Activated effector memory CD4-positive, alpha-beta T cell treated with anti-CD3 and anti-CD28 coated beads, Interleukin-2, amount 50 U/mL, for 16 hours (primary cell): Measurements from ENCODE around the gene ALCAM.
"Not testable (repeated sequence)": the region's sequence is repeated elsewhere in the genome, so short reads cannot be mapped to it uniquely, and the experiment has no call there.

ENCODE experiments used
- DNase-seq: peaks from one replicate; pipeline ENCODE4 v3.0.0-alpha.2; 2020

Gene ALCAM

GRCh38 chr3:105537371-105538080, 170.8 kb downstream of the ALCAM start:
- DNase-seq, result no peak

GRCh38 chr3:105538483-105538882, 171.8 kb downstream of the ALCAM start:
- no peak for DNase-seq

GRCh38 chr3:105539897-105540296, 173.2 kb downstream of the ALCAM start:
- no peak for DNase-seq

GRCh38 chr3:105542282-105543019, 175.7 kb downstream of the ALCAM start:
- no peak for DNase-seq

GRCh38 chr3:105545051-105545450, 178.3 kb downstream of the ALCAM start:
- no peak for DNase-seq

GRCh38 chr3:105553851-105554250, 187.1 kb downstream of the ALCAM start:
- DNase-seq, result no peak

DNA sequence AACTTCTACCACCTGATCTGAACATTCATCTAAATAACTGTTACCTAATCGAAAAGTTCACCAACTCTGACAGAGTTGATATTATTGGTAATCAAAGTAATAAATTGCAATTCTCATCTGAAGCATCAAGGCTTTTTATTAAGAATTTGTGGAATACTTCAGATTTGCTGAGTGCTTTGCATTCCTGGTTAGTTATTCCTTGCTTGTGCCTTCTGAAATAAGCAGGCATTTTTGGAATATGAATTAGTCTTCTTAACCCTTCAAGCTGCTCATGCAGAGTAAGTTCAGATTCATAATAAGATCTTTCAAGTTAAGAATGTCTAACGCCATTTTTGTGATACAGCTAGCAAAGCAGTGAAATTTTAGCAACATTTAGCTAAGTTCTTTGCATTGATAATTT, 188.5 kb downstream of the ALCAM start:
- no peak for DNase-seq

DNA sequence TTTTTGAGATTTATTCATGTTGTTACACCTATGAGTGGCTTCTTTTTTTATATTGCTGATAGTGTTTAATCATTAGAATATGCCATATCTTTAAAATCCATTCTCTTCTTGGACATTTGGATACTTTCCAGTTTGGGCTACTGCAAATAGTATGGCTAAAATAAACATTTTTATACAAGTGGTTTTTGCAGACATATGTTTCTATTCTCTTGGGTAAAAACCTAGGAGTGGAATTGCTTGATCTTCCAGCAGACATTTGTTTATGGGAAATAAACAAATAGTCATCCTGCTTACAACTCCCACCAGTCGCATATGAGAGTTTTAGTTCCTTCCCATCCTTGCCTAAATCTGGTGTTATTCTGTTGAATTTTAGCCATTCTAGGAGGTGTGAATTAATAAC, 193.1 kb downstream of the ALCAM start:
- DNase-seq, result no peak

GRCh38 chr3:105561876-105562275, 195.2 kb downstream of the ALCAM start:
- no peak for DNase-seq

- DNase-seq, result no peak
Observed at GRCh38 chr3:105564546-105565288, 198.0 kb downstream of the ALCAM start.

DNA sequence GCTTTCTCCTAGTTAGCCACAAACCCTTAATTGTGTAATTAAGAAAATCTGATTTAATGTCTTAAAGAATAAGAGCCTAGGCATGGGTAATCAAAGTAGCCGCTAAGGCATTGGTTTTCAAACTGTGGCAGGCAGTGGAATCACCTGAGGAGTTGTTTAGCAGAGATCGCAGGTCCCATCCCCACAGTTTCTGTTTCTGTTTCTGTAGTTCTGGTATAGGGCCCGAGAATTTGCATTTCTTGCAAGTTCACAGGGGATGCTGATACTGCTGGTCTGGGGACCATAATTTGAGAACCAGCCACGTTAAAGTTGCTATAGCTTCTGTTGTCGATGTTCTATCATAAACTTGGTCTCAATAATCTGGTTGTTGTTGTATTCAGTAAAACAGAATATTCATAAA, 204.3 kb downstream of the ALCAM start:
- DNase-seq, result no peak

DNA sequence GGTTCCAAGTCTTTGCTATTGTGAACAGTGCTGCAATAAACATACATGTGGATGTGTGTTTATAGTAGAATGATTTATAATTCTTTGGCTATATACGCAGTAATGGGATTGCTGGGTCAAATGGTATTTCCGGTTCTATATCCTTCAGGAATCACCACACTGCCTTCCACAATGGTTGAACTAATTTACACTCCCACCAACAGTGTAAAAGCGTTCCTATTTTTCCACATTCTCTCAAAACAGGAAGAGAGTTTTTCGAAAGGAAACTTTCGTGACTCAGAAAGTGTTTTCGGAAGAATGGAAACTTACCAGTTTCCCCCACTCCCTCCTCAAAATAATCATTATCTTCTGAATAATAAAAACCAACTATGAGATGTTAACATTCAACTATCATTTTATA, 205.8 kb downstream of the ALCAM start:
- no peak for DNase-seq

GRCh38 chr3:105579439-105579838, 212.7 kb downstream of the ALCAM start:
- DNase-seq, result no peak

GRCh38 chr3:105580296-105580965, 213.7 kb downstream of the ALCAM start:
- no peak for DNase-seq

DNA sequence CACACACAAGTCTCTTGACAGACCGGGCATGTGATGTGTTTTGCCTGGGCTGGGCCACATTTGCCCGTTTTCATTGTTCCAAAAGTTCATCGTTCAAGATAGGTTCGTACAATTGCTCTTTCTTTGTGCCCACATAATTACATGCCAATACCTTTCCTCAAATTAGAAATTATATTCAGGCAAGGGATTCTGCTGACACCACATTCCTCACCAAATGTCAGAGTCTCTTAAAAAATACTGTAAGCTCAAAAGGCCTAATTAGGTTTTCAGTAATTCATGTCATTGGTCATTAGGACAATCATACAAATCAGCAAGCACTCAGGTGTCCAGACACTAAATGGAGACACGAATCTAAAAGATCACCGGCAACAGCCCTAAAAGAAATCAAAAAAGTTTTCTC, 215.3 kb downstream of the ALCAM start:
- no peak for DNase-seq

DNA sequence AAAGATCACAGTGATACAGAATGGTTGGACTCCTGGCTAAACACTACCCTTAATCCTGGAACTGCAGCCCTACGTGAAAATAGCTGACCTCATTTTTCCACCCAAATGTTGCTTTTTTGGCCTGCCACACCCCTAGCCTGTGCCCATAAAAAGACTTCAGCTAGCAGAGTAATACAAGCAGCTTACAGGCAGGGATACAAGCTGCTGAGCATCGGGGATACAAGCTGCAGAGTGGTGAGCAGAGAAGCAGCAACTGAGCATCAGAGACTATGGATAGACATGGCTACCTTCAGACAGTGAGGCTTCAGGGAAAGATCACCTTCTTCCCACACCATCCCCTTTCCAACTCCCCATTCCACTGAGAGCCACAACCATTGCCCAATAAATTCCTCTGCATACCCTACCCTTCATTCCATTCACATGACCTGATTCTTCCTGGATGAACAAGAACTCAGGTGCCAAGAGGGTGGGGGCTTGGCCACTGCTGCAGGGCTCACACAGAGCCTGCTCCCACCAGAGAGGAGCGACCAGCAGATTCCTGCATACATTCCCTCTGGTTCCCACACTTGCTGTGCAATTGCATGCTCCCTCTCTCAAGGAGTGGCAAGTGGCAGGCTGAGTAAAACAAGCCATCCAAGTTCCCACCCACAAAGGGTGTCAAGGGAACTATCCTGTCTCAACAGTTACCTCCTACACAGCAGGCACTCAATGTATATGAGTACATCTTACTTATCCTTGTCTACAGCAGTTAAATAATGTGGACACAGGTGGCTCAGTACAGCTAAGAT, 217.5 kb downstream of the ALCAM start:
- no peak for DNase-seq

GRCh38 chr3:105593315-105593714, 226.6 kb downstream of the ALCAM start:
- no peak for DNase-seq

DNA sequence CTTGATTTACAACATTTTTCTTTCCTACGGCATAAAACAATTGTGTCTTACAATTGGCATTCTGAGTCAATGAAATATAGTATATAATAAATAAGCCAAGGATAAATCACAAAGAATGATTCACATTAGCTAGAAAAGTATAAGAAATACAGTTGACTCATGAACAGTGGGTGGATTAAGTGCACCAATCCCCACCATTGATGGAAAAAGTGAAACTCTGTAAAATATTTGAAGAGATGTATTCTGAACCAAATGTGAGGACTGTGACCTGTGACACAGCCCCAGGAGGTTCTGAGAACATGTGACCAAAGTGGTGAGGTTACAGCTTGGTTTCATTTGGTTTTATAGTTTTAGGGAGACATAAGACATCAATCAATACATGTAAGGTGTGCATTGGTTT, 227.5 kb downstream of the ALCAM start:
- DNase-seq, result no peak

DNA sequence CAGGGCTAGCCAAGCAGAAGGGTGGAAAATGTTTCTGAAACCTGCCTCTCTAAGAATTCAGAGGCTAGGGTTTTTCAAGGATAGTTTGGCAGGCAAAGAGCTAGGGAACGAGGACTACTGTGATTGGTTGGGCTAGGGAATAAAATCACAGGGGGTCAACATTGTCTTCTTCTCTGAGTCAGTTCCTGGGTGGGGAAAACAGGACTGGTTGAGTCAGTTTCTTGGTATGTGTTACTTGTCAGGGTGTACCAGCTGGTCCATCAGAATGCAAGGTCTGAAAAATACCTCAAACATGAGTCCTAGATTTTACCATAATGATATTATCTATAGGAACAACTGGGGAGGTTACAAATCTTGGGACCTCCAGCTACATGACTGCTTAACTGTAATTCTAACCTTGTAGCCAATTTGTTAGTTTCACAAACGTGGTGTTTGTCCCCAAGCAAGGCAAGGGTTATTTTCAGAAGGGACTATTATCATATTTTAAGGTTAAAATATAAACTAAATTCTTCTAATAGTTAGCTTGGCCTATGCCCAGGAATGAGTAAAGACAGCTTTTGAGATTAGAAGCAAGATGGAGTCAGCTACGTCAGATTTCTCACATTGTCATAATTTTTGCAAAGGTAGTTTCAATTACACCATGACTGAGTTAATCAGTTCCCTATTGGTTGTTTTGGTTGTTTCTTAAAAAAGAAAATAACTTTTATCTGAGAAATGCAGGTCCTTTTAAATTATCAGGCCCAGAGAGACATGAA, 231.5 kb downstream of the ALCAM start:
- no peak for DNase-seq

- DNase-seq, result no peak
Observed at GRCh38 chr3:105599350-105599749, 232.6 kb downstream of the ALCAM start.

- not testable (repeated sequence) for DNase-seq
Observed at GRCh38 chr3:105601756-105602155, 235.0 kb downstream of the ALCAM start.

DNA sequence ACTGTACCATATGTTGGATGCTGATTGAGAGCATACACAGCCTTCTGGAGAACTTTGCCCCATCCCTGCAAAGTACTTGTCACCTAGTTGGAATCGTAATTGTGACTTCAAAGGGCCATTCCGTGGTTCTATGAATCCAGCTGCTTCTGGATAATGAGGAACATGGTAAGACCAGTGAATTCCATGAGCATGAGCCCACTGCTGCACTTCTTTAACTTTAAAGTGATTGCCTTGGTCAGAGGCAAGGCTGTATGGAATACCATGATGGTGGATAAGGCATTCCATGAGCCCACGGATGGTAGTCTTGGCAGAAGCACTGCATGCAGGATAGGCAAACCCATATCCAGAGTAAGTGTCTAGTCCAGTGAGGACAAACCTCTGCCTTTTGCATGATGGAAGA, 235.6 kb downstream of the ALCAM start:
- DNase-seq, result not testable (repeated sequence)
